GM06990 (cell line): Measurements from ENCODE around the gene MAP3K5.
A peak's percentile ranks its signal among the peaks of the same experiment; 100 is the strongest.

Experiments
- DNase-seq: peaks from one replicate; pipeline ENCODE4 v3.0.0-alpha.2; 2011; ENCODE audit not compliant: insufficient read length; ENCODE audit errors: extremely low read depth
- H3K27me3 ChIP-seq: replicated peaks from 2 replicates; pipeline ENCODE4 v1.6.0; 2011; ENCODE audit warnings: low read length; ENCODE audit not compliant: control insufficient read depth, insufficient read depth
- H3K36me3 ChIP-seq: 2 replicates; pipeline ENCODE4 v1.5.1; 2011; ENCODE audit warnings: low read length; ENCODE audit not compliant: control insufficient read depth, insufficient read depth
- H3K4me3 ChIP-seq: replicated peaks from 2 replicates; pipeline ENCODE4 v1.5.1; 2011; ENCODE audit warnings: low read depth, mild to moderate bottlenecking, control low read depth, low read length
- CTCF ChIP-seq: IDR thresholded peaks from 2 replicates; pipeline ENCODE4 v1.5.1; 2011; ENCODE audit warnings: low read length, control low read depth, mild to moderate bottlenecking, inconsistent platforms; ENCODE audit not compliant: insufficient read depth, poor library complexity, severe bottlenecking

MAP3K5 gene

GRCh38 chr6:136643850-136644596 lies 148.3 kb downstream of the MAP3K5 start:
- no peak overlapping the region for H3K4me3 ChIP-seq
- peaks cover 2% of the 10 kb centered on the region for H3K36me3 ChIP-seq
- H3K27me3 ChIP-seq, result no peaks in the 10 kb centered on the region
- peak; percentile 90 for TF ChIP-seq CTCF
- DNase-seq, result peak; percentile 7

GRCh38 chr6:136641873-136642465 lies 150.3 kb downstream of the MAP3K5 start:
- no peak for DNase-seq
- Histone ChIP-seq H3K27me3 (no peaks in the 10 kb centered on the region), H3K4me3 (no peak overlapping the region), H3K36me3 (peaks cover 5% of the 10 kb centered on the region)
- no peak for TF ChIP-seq CTCF

GRCh38 chr6:136641166-136641565 lies 151.1 kb downstream of the MAP3K5 start:
- no peak for DNase-seq
- H3K27me3 ChIP-seq, result no peaks in the 10 kb centered on the region
- H3K4me3 ChIP-seq, result no peak overlapping the region
- H3K36me3 ChIP-seq, result peaks cover 11% of the 10 kb centered on the region
- no peak for TF ChIP-seq CTCF

- Histone ChIP-seq H3K36me3 (peaks cover 17% of the 10 kb centered on the region), H3K27me3 (no peaks in the 10 kb centered on the region), H3K4me3 (no peak overlapping the region)
- no peak for DNase-seq
- no peak for TF ChIP-seq CTCF
Measured at GRCh38 chr6:136640132-136640915, 152.0 kb downstream of the MAP3K5 start.

- H3K36me3 ChIP-seq, result peaks cover 15% of the 10 kb centered on the region
- H3K4me3 ChIP-seq, result no peak overlapping the region
- no peaks in the 10 kb centered on the region for H3K27me3 ChIP-seq
- no peak for TF ChIP-seq CTCF
- no peak for DNase-seq
Measured at GRCh38 chr6:136639702-136640101, 152.6 kb downstream of the MAP3K5 start.
